Fibroblast of upper back skin (primary cell): Measurements from ENCODE around the gene RTN3.

Experiments used
- DNase-seq: peaks from one replicate; pipeline ENCODE4 v3.0.0-alpha.2; 2013

Gene RTN3

GRCh38 chr11:63745304-63746170, 64.2 kb downstream of the RTN3 start:
- no peak for DNase-seq

GRCh38 chr11:63747011-63747410, 65.7 kb downstream of the RTN3 start:
- DNase-seq, result peak; percentile 37

DNA sequence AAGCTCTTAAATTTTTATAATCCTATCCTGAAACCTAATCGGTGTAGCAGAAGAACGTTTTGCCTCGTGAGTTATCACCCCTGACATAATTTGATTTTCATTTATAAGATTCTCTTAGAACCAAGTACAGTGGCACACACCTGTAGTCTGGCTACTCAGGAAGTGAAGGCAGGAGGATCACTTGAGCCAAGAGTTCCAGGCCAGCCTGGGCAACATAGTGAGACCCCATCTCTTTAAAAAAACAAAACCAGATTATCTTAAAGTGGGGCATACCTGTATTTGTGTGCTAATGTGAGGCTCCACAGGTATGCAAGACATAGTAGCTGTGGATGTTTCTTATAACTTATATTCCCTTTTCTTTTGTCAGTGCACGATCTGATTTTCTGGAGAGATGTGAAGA, 68.3 kb downstream of the RTN3 start:
- DNase-seq, result no peak

DNA sequence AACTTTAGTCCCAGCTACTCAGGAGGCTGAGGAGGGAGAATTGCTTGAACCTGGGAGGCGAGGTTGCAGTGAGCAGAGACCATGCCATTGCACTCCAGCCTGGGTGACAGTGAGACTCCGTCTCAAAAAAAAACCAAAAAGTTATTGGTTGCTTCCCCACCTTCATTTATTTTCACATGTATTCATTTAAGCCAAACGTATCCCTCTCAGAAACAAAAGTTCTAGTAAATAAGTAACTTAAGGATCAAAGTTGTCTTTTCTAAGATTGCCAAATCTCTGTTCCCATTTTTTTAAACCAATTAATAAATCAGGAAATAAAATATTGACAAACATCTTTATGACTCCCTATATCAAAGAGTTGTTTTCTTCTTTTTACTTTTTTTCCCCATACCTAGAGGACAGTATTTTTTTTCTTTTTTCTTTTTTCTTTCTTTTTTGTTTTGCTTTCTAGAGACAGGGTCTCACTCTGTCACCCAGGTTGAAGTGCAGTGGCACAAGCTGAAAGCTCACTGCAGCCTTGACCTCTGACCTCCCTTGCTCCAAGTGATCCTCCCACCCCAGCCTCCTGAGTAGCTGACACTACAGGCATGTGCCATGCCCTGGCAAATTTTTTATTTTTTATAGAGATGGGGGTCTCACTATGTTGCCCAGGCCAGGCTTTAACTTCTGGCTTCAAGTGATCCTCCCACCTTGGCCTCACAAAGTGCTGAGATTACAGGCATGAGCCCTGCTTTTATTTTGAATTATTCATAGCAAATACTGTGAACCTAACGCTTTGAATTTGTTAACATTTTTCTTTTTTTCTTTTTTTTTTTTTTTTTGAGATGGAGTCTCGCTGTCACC, 75.8 kb downstream of the RTN3 start:
- no peak for DNase-seq

DNA sequence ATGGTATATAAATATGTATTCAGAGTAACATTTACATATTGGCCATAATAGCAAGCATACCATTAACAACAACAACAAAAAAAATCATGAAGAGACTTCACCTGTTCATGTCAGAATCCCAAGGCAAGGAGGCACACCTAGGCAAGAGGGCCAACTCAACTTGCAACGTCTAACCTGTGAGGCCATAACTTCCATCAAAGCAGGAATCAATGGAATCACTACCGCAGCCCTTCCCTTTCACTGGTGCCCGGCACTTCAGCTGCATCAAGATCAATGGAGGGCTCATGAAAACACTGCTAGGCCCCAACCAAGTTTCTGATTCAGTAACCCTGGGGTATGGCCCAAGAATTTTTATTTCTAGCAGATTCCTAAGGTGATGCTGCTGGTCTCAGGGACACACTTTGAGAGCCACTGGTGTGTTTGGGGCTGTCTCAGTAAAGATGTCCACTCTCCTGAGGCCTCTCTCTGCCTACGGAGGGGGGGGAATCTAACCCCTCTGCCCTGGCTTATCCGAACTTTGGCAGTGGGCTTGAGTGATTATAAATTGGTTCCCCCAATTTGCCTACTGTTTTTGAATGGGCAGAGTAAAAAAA, 79.3 kb downstream of the RTN3 start:
- no peak for DNase-seq

DNA sequence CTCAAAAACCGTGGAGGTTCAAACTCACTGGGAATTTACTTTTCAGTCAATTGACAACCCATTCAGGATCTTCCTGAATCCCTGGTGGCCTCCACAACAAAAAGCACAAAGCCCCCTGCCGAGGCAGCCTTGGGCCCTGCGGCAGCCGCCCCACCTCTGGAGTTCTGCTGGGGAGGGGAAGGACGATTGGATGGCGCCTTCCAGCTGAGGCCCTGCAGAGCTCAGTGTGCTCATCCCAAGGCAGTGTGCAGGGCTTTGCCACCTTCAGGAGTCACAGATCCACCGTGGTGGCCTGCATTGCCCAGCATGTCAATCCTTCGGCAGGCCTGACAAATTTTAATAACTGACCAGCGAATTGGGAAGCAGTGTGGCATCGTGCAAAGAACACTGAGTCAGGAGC, 79.9 kb downstream of the RTN3 start:
- no peak for DNase-seq

GRCh38 chr11:63761931-63762653, 80.8 kb downstream of the RTN3 start:
- no peak for DNase-seq

DNA sequence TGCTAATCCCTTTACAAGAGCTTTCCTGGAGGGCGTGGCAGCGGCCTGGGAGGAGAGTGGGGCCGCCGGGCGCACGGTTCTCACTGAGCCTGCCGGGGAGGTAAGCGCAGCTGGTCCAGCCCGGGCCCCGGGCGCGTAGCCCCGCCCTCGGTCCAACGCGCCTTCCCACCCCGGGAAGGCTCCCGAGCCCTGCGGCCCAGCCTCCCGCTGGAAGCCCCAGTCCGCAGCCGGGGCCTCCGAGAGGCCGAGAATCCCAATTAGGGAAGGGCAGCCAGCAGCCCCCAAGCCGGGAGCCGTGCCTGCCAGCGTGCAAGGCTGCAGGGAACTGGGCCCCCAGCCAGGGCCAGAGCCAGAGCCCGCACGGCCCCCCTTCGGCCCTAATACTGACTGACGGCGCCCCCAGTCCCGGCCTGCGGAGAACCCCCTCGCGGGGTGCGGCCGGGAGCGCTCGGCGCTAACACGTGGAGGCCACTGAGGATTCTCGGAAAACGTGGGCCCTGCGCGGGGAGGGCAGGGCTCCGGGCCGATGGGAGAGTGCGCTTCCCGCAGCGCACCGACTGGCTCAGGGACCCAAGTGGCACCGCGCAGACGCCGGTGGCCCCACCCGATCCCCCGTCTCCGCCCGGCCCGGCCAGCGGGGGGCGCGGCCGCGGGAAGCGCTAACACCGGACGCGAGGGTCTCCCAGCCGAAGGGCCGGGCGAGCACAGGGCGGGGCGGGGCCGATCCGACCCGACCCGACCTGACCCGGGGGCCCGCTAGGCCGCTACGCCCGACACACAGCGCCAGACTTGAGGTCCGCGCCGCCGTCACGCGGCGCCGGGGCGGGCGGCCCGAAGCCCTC, 81.6 kb downstream of the RTN3 start:
- DNase-seq, result no peak

GRCh38 chr11:63763496-63764339, 82.4 kb downstream of the RTN3 start:
- no peak for DNase-seq

DNA sequence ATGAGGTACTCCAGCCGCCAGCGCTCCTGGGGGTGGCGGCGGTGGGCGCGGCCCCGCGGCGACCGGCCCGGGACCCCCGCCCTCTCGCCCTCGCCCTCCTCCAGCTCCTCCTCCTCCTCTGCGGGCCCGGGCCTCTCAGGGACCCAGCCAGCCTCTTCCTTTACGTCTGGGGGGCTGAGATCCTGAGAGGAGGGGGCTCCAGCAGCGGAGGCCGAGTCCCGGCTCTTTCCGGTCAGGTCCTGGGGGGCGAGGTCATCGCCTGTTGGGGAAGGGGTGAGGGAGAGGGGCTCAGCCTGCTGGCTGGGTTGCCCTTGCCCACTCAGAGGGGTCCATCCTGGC, 83.0 kb downstream of the RTN3 start:
- DNase-seq, result no peak

- DNase-seq, result no peak
Observed at GRCh38 chr11:63764679-63765647, 83.7 kb downstream of the RTN3 start.

DNA sequence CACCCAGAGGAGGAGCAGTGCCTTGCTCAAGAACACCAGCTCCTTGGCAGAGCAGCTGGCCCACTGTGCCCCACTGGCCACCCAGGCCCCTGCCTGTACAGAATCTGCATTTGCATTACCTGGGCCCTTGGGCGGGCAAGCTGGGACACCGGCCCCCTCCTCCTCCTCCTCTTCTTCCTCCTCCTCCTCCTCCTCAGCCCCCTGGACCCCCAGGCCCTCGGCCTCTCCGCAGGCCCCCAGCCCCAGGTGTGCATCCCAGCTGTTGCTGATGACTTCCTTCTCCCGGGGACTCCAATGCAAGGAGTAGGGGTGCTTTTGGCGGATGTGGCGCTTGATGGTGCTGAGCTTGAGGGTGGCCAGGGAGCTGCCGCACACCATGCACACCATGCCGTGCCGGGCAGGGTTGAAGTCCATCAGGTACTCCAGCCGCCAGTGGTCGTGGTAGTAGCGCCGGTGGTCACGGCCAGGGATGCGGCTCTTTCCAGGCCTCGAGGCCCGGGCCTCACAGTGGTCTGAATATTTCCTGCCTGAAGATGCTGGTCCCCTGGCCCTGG, 84.5 kb downstream of the RTN3 start:
- DNase-seq, result no peak

- no peak for DNase-seq
Observed at GRCh38 chr11:63766531-63767235, 85.4 kb downstream of the RTN3 start.

GRCh38 chr11:63767267-63767564, 85.9 kb downstream of the RTN3 start:
- DNase-seq, result no peak

DNA sequence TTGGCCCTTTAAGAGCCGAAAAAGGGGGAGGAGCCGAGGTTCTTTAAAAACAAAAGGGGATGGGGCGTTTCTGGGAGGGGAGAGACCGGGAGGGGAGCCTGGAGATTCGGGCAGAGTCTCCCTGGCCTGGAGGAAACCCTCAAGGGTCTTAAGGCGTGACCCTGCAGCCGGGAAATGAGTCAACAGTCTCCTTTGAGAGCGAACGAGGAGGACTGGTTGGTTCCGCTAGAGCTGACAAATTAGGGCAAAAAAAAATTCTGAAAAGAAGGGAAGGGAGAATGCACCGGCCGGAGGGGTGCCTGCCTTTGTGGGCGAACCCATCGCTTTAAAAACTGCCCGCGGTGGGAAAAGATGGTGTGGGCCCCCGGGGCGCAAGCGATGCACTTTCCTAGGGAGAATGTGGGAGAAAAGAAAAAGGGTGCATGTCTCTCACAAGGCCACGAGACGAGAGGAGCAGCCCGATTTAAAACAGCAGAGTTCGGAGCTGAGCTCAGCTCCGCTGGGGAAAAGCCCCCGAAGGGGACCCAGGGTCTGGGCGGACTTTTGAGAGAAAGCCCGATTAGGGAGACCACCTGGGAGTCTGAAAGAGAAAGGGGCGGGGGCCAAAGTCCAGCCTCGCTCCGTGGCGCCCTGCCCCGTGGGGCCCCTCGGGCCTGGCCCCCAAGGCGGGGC, 86.4 kb downstream of the RTN3 start:
- DNase-seq, result peak; percentile 70

DNA sequence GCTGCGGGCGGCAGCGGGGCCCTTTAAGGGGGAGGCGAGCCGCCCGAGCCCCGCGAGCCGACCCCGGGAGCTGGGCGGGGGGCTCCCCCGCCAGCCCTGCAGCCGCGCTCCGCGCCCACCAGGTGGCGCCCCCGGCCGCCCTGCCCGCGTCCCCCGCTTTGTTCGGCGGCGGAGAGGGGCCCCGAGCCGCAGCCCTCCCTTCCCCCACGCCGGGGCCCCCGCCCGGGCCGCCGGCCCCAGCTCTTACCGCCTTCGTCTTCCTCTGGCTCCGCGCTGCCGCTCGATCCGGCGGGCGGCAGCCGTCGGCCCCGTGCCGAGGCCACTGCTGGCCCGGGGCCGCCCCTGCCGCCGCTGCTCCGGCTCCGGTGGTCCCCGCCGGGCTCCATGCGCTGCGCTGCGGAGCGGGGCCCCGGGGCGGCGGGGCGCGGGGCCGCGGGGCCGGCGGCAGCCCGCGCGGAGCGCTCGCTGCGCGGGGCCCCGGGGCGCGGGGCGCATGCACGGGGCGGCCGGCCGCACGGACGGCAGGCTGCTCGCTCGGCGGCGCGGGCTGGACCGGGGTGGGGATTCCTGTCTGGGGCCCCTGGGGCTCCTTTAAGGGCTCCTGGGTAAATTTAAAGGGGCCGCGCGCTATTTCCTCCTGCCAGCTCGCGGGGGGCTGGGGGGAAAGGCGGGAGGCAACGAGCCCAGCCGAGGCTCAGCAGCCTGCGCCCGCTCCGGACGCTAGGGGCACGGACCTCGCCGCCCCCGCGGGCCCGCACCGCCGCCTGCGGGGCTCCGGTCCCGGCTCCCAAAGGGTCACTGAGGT, 87.1 kb downstream of the RTN3 start, which contains the start of gene ZFTA:
TSS of gene ZFTA (minus strand) at position 539 of the 805 bp plus-strand sequence. CDS start at position 386, 153 bp downstream.
- DNase-seq, result peak; percentile 70

GRCh38 chr11:63769042-63769713, 87.9 kb downstream of the RTN3 start:
- peak; percentile 43 for DNase-seq
